Measurements from ENCODE around the gene NAT9. TPM values are rescaled to one million over a fixed set of nuclear protein-coding genes. Genes with fewer than 3 reads are reported as not detected.
A peak's percentile ranks its signal among the peaks of the same experiment; 100 is the strongest.

The NAT9 gene
- total RNA-seq, 2 donors from 2014 or later, result 28.4 to 52.6 TPM

- Histone ChIP-seq H3K4me3 (no peak overlapping the region), H3K9ac (ENCODE audit: low read depth in 2 of 2, low read length in 2 of 2) (peak overlapping the region in 1 of 2 donors; percentile 7)
Observed at GRCh38 chr17:74756891-74757290, 19.3 kb downstream of the NAT9 start.

GRCh38 chr17:74755533-74755932 is 20.6 kb downstream of the NAT9 start:
- H3K27me3 ChIP-seq, result no peaks in the 10 kb centered on the region
- no peak for DNase-seq
- no peak for TF ChIP-seq CTCF (IDR thresholded peaks at IDR 0.05)
- peaks cover 46% of the 10 kb centered on the region for H3K4me1 ChIP-seq
- H3K27ac ChIP-seq, result no peak overlapping the region
- H3K9me3 ChIP-seq, result no peaks in the 10 kb centered on the region
- intact Hi-C loops (cut with DNase I), result no loop called here
- no peak overlapping the region for H3K9ac ChIP-seq (ENCODE audit: low read depth in 2 of 2, low read length in 2 of 2)
- no peaks in the 10 kb centered on the region for H3K36me3 ChIP-seq
- no peak overlapping the region for H3K4me3 ChIP-seq

More at GRCh38 chr17:74756891-74757290, 19.3 kb downstream of the NAT9 start:
- Histone ChIP-seq H3K27me3 (no peaks in the 10 kb centered on the region), H3K36me3 (no peaks in the 10 kb centered on the region), H3K27ac (no peak overlapping the region), H3K4me1 (peaks cover 38% of the 10 kb centered on the region), H3K9me3 (no peaks in the 10 kb centered on the region)
- no peak for DNase-seq
- intact Hi-C loops (cut with DNase I), result no loop called here
- TF ChIP-seq CTCF (IDR thresholded peaks at IDR 0.05), result no peak

- Histone ChIP-seq H3K27me3 (no peaks in the 10 kb centered on the region), H3K27ac (no peak overlapping the region), H3K36me3 (no peaks in the 10 kb centered on the region), H3K9me3 (no peaks in the 10 kb centered on the region), H3K4me3 (no peak overlapping the region), H3K9ac (ENCODE audit: low read depth in 2 of 2, low read length in 2 of 2) (no peak overlapping the region), H3K4me1 (peaks cover 43% of the 10 kb centered on the region)
- TF ChIP-seq CTCF (IDR thresholded peaks at IDR 0.05), result no peak
- DNase-seq, result no peak
- intact Hi-C loops (cut with DNase I), result no loop called here
Observed at GRCh38 chr17:74754832-74755231, 21.3 kb downstream of the NAT9 start.

- H3K36me3 ChIP-seq, result no peaks in the 10 kb centered on the region
- peaks cover 26% of the 10 kb centered on the region for H3K4me1 ChIP-seq
- H3K9ac ChIP-seq (ENCODE audit: low read depth in 2 of 2, low read length in 2 of 2), result peak overlapping the region in 1 of 2 donors; percentile 15
- intact Hi-C loops (cut with DNase I), result no loop called here
- H3K27ac ChIP-seq, result no peak overlapping the region
- TF ChIP-seq CTCF (IDR thresholded peaks at IDR 0.05), result no peak
- no peak for DNase-seq
- no peaks in the 10 kb centered on the region for H3K9me3 ChIP-seq
- no peak overlapping the region for H3K4me3 ChIP-seq
- no peaks in the 10 kb centered on the region for H3K27me3 ChIP-seq
Observed at GRCh38 chr17:74752822-74753401, 23.2 kb downstream of the NAT9 start.

- no peak for DNase-seq
- Histone ChIP-seq H3K36me3 (no peaks in the 10 kb centered on the region), H3K4me1 (peaks cover 21% of the 10 kb centered on the region), H3K4me3 (no peak overlapping the region), H3K9me3 (no peaks in the 10 kb centered on the region), H3K9ac (ENCODE audit: low read depth in 2 of 2, low read length in 2 of 2) (peak overlapping the region in 1 of 2 donors; percentile 15), H3K27me3 (no peaks in the 10 kb centered on the region), H3K27ac (no peak overlapping the region)
- TF ChIP-seq CTCF (IDR thresholded peaks at IDR 0.05), result no peak
- intact Hi-C loops (cut with DNase I), result no loop called here
Observed at GRCh38 chr17:74752415-74752814, 23.7 kb downstream of the NAT9 start.
